HG03196 (cell line): Measurements from ENCODE around the gene CTCF.

Source experiments
- ATAC-seq: cut with Tn5 transposase; IDR thresholded peaks from one replicate; pipeline ENCODE4 v1.9.1; 2021; ENCODE audit not compliant: unreplicated experiment

Gene CTCF

GRCh38 chr16:67677712-67678111 is 115.4 kb downstream of the CTCF start:
- no peak for ATAC-seq

DNA sequence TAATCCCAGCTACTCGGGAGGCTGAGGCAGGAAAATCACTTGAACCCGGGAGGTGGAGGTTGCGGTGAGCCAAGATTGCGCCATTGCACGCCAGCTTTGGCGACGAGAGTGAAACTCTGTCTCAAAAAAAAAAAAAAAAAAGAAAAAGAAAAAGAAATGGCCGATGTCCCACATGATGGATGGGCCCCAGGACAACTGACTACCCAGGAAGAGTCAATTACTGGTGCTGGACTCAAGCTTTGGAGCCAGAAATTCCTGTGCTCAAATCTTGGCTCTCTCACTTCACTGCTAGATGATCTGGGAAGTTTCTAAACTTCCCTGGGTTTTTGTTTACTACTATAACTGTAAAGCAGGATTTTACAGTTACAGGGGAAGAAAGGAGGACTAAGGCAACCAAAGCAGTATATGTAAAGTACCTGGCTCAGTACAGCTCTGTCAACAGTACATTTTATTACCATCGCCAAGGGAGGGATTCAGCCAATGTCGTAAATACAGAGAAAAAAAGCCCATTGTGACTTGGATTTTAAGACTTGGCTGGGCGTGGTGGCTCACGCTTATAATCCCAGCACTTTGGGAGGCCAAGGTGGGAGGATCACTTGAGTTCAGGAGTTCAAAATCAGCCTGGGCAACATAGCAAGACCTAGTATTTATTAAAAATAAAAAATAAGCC is 116.2 kb downstream of the CTCF start:
- ATAC-seq = no peak

GRCh38 chr16:67679935-67680897 is 117.9 kb downstream of the CTCF start:
- ATAC-seq = no peak

DNA sequence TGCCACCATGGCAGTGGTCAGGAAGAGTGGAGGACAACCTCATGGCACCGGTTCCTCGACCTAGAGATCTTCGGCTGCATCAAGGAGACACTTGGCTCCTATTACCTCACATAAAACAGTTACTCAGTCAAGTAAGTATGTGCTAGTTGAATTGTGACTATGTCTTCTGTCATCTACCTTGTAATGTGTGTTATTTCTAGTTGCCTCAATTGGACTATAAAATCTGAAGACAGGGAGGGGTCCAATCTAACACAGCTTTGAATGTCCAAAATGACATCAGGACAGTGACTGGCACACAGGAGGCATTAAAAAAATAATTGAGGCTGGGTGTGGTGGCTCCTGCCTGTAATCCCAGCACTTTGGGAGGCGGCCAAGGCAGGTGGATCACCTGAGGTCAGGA is 121.4 kb downstream of the CTCF start:
- ATAC-seq = no peak

GRCh38 chr16:67685388-67686112 is 123.2 kb downstream of the CTCF start:
- ATAC-seq = no peak
